Activated CD8-positive, alpha-beta T cell treated with anti-CD3 and anti-CD28 coated beads for 36 hours (primary cell): ENCODE measurements around the gene C11orf65. TPM values are rescaled to one million over a fixed set of nuclear protein-coding genes. Genes with fewer than 3 reads are reported as not detected.
A peak's percentile ranks its signal among the peaks of the same experiment; 100 is the strongest.

Experiments
- ATAC-seq: fragments of 200-7000 bp; cut with Tn5 transposase; one replicate; pipeline ENCODE4 v1.10.0; 2021; ENCODE audit warnings: mild to moderate bottlenecking, moderate library complexity
- CTCF ChIA-PET: fragments of 350-600 bp; sonication (Branson Sonifier 250); formaldehyde crosslinking; loops from one replicate; lab custom pipeline; 2021; ENCODE audit warnings: antibody characterized with exemption; lab: Charles Lee
- POLR2A ChIA-PET: fragments of 350-600 bp; sonication (Branson Sonifier 250); formaldehyde crosslinking; loops from one replicate; lab custom pipeline; 2021; ENCODE audit warnings: antibody characterized with exemption; lab: Charles Lee
- DNase-seq: peaks from one replicate; pipeline ENCODE4 v3.0.0-alpha.2; 2020
- H3K27ac Mint-ChIP-seq: one replicate; pipeline ENCODE4 v1.8.0; 2021; ENCODE audit warnings: mild to moderate bottlenecking, mixed read lengths
- H3K27me3 Mint-ChIP-seq: one replicate; pipeline ENCODE4 v1.8.0; 2021; ENCODE audit warnings: mixed read lengths
- H3K36me3 Mint-ChIP-seq: one replicate; pipeline ENCODE4 v1.8.0; 2021; ENCODE audit warnings: low read depth, mixed read lengths
- H3K4me1 Mint-ChIP-seq: one replicate; pipeline ENCODE4 v1.8.0; 2021; ENCODE audit warnings: low read depth, mixed read lengths
- H3K4me3 Mint-ChIP-seq: one replicate; pipeline ENCODE4 v1.8.0; 2021; ENCODE audit warnings: mild to moderate bottlenecking, moderate library complexity, mixed read lengths
- H3K9me3 Mint-ChIP-seq: one replicate; pipeline ENCODE4 v1.8.0; 2021; ENCODE audit warnings: mixed read lengths
- CTCF ChIP-seq: fragments of 200-600 bp; IDR thresholded peaks from one replicate; pipeline ENCODE4 v1.8.0; 2022; ENCODE audit warnings: antibody characterized with exemption, mild to moderate bottlenecking
- intact Hi-C: fragments of 100-400 bp; cut with micrococcal nuclease; formaldehyde crosslinking; loops from one replicate; pipeline ENCODE4 v1.10.0; 2022
- total RNA-seq, 2 experiments: library from RNA; stranded (reverse); gene quantifications; one replicate each; pipeline ENCODE4 v1.2.3, GENCODE V29; 2021

The C11orf65 gene
- total RNA-seq, 2 experiments from 2014 or later: 1.1 to 2.3 TPM

- Mint-ChIP-seq H3K4me3 (no peak overlapping the region), H3K36me3 (peaks cover 39% of the 10 kb centered on the region), H3K27me3 (no peaks in the 10 kb centered on the region), H3K9me3 (no peaks in the 10 kb centered on the region), H3K4me1 (no peaks in the 10 kb centered on the region), H3K27ac (no peak overlapping the region)
- ATAC-seq (no peak), DNase-seq (no peak)
- intact Hi-C loops: no loop called here
- CTCF ChIA-PET: no interaction called here
- POLR2A ChIA-PET: no interaction called here
- no peak for TF ChIP-seq CTCF
These were observed 15.8 kb upstream of the C11orf65 start for GRCh38 chr11:108483163-108483562.

- Mint-ChIP-seq H3K27ac (no peak overlapping the region), H3K4me3 (no peak overlapping the region), H3K9me3 (no peaks in the 10 kb centered on the region), H3K27me3 (no peaks in the 10 kb centered on the region), H3K4me1 (no peaks in the 10 kb centered on the region), H3K36me3 (peaks cover 10% of the 10 kb centered on the region)
- ChIA-PET POLR2A (no interaction called here), CTCF (no interaction called here)
- DNase-seq (no peak), ATAC-seq (no peak)
- no peak for TF ChIP-seq CTCF
- intact Hi-C loops: no loop called here
These were observed 7.5 kb upstream of the C11orf65 start for GRCh38 chr11:108474664-108475463.

- ChIA-PET CTCF (interaction anchor here (0.6 kb wide), 1 partner anchor 324 kb away, joined by 3 read pairs; no protein-coding TSS in a partner anchor), POLR2A (no interaction called here)
- no peaks in the 10 kb centered on the region for H3K27me3 Mint-ChIP-seq
- no peak for TF ChIP-seq CTCF
- ATAC-seq: no peak
- peaks cover 6% of the 10 kb centered on the region for H3K36me3 Mint-ChIP-seq
- intact Hi-C loops: no loop called here
- H3K9me3 Mint-ChIP-seq: no peaks in the 10 kb centered on the region
- no peaks in the 10 kb centered on the region for H3K4me1 Mint-ChIP-seq
- DNase-seq: no peak
- H3K4me3 Mint-ChIP-seq: no peak overlapping the region
- no peak overlapping the region for H3K27ac Mint-ChIP-seq
These were observed 5.4 kb upstream of the C11orf65 start for GRCh38 chr11:108472681-108473080.

- no peaks in the 10 kb centered on the region for H3K27me3 Mint-ChIP-seq
- H3K27ac Mint-ChIP-seq: peak overlapping the region; percentile 98
- H3K9me3 Mint-ChIP-seq: no peaks in the 10 kb centered on the region
- H3K36me3 Mint-ChIP-seq: no peaks in the 10 kb centered on the region
- ATAC-seq (no peak), DNase-seq (no peak)
- intact Hi-C loops: no loop called here
- peak overlapping the region; percentile 92 for H3K4me3 Mint-ChIP-seq
- ChIA-PET CTCF (interaction anchor here (1.0 kb wide), 1 partner anchor 10 kb away, joined by 3 read pairs; no protein-coding TSS in a partner anchor), POLR2A (interaction anchor here (0.7 to 1.7 kb wide), 2 partner anchors 9 to 22 kb away, joined by 3 to 6 read pairs; no protein-coding TSS in a partner anchor)
- no peaks in the 10 kb centered on the region for H3K4me1 Mint-ChIP-seq
- no peak for TF ChIP-seq CTCF
These were observed 1.1 kb upstream of the C11orf65 start for GRCh38 chr11:108468478-108468864.

GRCh38 chr11:108466405-108466804 lies 924 bp downstream of the C11orf65 start:
- H3K36me3 Mint-ChIP-seq: no peaks in the 10 kb centered on the region
- H3K4me3 Mint-ChIP-seq: peak overlapping the region; percentile 92
- intact Hi-C loops: loop anchor here (2.0 kb wide), 2 partner anchors 126 to 244 kb away; partner anchors contain the start of genes ATM, EXPH5 and NPAT
- no peak for ATAC-seq
- POLR2A ChIA-PET: interaction anchor here (0.7 to 1.0 kb wide), 2 partner anchors 31 to 244 kb away, joined by 3 read pairs; partner anchors contain the start of genes ATM and NPAT
- peak overlapping the region; percentile 98 for H3K27ac Mint-ChIP-seq
- DNase-seq: no peak
- no peak for TF ChIP-seq CTCF
- CTCF ChIA-PET: no interaction called here
- H3K4me1 Mint-ChIP-seq: no peaks in the 10 kb centered on the region
- no peaks in the 10 kb centered on the region for H3K9me3 Mint-ChIP-seq
- H3K27me3 Mint-ChIP-seq: no peaks in the 10 kb centered on the region
